ENCODE results near the gene TRABD2A. TPM values are rescaled to one million over a fixed set of nuclear protein-coding genes. Genes with fewer than 3 reads are reported as not detected.

Gene TRABD2A
- total and polyA plus RNA-seq, 9 of the 15 experiments (the other 6 are each of a cell fraction or from before 2014, with no cell fraction given), result 0.07 to 0.45 (median 0.25) TPM

DNA sequence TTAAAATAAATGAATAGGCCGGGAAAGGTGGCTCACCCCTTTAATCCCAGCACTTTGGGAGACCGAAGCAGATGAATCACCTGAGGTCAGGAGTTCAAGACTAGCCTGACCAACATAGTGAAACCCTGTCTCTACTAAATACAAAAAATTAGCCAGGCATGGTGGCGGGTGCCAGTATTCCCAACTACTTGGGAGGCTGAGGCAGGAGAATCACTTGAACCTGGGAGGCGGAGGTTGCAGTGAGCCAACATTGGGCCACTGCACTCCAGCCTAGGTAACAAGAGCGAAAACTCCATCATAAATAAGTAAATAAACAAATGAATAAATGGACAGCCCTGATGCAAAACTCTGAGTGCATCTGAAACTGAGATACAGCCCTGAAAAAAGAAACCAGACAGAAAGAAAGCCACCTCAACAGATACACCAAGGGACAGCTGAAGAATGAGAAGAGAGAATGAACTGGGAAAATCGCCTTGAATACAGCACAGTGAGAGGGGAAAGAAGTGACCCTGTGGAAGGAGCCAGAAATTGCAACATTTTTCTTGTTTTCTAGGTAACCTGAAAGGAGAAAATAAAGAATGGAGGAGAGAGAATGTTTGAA is 64.4 kb downstream of the TRABD2A start:
- H3K4me1 ChIP-seq (replicated peaks in 1 of 2; ENCODE audit: control insufficient read depth in 2 of 2, insufficient read depth in 2 of 2, low read length in 2 of 2), result no peaks in the 10 kb centered on the region
- CTCF ChIA-PET (ENCODE audit: low intra/inter-chr PET ratio), result no interaction called here
- DNase-seq (ENCODE audit: extremely low read depth in 1 of 4, low spot score in 3 of 4), result no peak

More for the DNA sequence above, 64.4 kb downstream of the TRABD2A start:
- peaks cover 5 to 24% of the 10 kb centered on the region in 2 experiments; a peak in 4 of 5 replicates for H3K27me3 ChIP-seq (ENCODE audit: control insufficient read depth in 2 of 2, insufficient read depth in 2 of 2, low read length in 2 of 2)
- no peak overlapping the region for H3K27ac ChIP-seq (ENCODE audit: extremely low read depth, low read depth, low read length)
- 1% methylated on average over 6 of the region's 6 CpGs for WGBS (ENCODE audit: insufficient coverage, low coverage, missing lambda C conversion rate)
- in situ Hi-C loops (cut with MboI), result no loop called here
- H4K20me1 ChIP-seq (replicated peaks; ENCODE audit: control insufficient read depth, insufficient read depth, low read length), result no peaks in the 10 kb centered on the region
- ATAC-seq, result no peak
- intact Hi-C loops (cut with micrococcal nuclease), result no loop called here
- no peak overlapping the region for H3K4me2 ChIP-seq (ENCODE audit: insufficient read depth, low read length)
- POLR2A ChIA-PET, result interaction anchor here (0.7 kb wide), 1 partner anchor 12 kb away, joined by 3 read pairs; no protein-coding TSS in a partner anchor
- no peak overlapping the region for H3K9ac ChIP-seq (ENCODE audit: insufficient read depth in 1 of 2, low read depth in 2 of 2, low read length in 2 of 2)
- no peaks in the 10 kb centered on the region for H3K79me2 ChIP-seq (ENCODE audit: control insufficient read depth, insufficient read depth, low read length)
- FAIRE-seq, result no peak
- H3K9me3 ChIP-seq (replicated peaks; ENCODE audit: control insufficient read depth, insufficient read depth, low read depth, low read length), result no peaks in the 10 kb centered on the region
- H3K4me3 ChIP-seq, result no peak overlapping the region
- H3K36me3 ChIP-seq (ENCODE audit: control insufficient read depth, insufficient read depth, low read length), result no peaks in the 10 kb centered on the region
- no TSS peak for BruUV-seq (replicated peaks)
- no peaks in the 10 kb centered on the region for H3K9me1 ChIP-seq (ENCODE audit: control insufficient read depth, insufficient read depth, low read length)
- TF ChIP-seq GTF3C2 (IDR thresholded peaks at IDR 0.05; ENCODE audit: borderline replicate concordance, extremely low read depth, insufficient read length) (no peak), TRIM28 (IDR thresholded peaks at IDR 0.05) (no peak), ZBTB8A (IDR thresholded peaks at IDR 0.05; ENCODE audit: partially characterized antibody) (no peak), ZNF347 (CRISPR knock-in tag; IDR thresholded peaks at IDR 0.05; ENCODE audit: low read depth) (no peak), ZBTB2 (IDR thresholded peaks at IDR 0.05) (no peak), RB1 (IDR thresholded peaks at IDR 0.05; ENCODE audit: low read depth) (no peak), ZNF282 (CRISPR knock-in tag; IDR thresholded peaks at IDR 0.05) (no peak), ZNF277 (CRISPR knock-in tag; IDR thresholded peaks at IDR 0.05; ENCODE audit: borderline replicate concordance) (no peak)
- TF ChIP-seq, protein P1, sequence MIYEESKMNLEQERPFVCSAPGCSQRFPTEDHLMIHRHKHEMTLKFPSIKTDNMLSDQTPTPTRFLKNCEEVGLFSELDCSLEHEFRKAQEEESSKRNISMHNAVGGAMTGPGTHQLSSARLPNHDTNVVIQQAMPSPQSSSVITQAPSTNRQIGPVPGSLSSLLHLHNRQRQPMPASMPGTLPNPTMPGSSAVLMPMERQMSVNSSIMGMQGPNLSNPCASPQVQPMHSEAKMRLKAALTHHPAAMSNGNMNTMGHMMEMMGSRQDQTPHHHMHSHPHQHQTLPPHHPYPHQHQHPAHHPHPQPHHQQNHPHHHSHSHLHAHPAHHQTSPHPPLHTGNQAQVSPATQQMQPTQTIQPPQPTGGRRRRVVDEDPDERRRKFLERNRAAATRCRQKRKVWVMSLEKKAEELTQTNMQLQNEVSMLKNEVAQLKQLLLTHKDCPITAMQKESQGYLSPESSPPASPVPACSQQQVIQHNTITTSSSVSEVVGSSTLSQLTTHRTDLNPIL (CRISPR knock-in tag; IDR thresholded peaks at IDR 0.05), result no peak
- TF ChIP-seq, protein P2, sequence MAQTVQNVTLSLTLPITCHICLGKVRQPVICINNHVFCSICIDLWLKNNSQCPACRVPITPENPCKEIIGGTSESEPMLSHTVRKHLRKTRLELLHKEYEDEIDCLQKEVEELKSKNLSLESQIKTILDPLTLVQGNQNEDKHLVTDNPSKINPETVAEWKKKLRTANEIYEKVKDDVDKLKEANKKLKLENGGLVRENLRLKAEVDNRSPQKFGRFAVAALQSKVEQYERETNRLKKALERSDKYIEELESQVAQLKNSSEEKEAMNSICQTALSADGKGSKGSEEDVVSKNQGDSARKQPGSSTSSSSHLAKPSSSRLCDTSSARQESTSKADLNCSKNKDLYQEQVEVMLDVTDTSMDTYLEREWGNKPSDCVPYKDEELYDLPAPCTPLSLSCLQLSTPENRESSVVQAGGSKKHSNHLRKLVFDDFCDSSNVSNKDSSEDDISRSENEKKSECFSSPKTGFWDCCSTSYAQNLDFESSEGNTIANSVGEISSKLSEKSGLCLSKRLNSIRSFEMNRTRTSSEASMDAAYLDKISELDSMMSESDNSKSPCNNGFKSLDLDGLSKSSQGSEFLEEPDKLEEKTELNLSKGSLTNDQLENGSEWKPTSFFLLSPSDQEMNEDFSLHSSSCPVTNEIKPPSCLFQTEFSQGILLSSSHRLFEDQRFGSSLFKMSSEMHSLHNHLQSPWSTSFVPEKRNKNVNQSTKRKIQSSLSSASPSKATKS (CRISPR knock-in tag; IDR thresholded peaks at IDR 0.05), result no peak
- H2AFZ ChIP-seq (ENCODE audit: low read depth, low read length), result no peak overlapping the region
